ENCODE data around the gene SNRNP48.

- TF ChIP-seq EZH2 (IDR thresholded peaks at IDR 0.05; ENCODE audit: borderline replicate concordance, low read depth, low read length, poor library complexity, severe bottlenecking) (no peak), CTCF (conservative IDR thresholded peaks at IDR 0.05; ENCODE audit: low read depth, low read length) (no peak)
These were observed 43.6 kb upstream of the SNRNP48 start for GRCh38 chr6:7546383-7546782.
